IMR-90 (cell line): ENCODE data around the gene ITSN1.

Experiments used
- RAD21 ChIP-seq: IDR thresholded peaks from 2 replicates; pipeline ENCODE4 v1.6.1; 2012; ENCODE audit warnings: low read length, improper control_type of control experiment
- RFX5 ChIP-seq: IDR thresholded peaks from 2 replicates; pipeline ENCODE4 v1.8.0; 2012; ENCODE audit warnings: low read depth, mild to moderate bottlenecking, low read length, moderate library complexity
- USF2 ChIP-seq: fragments of 150-350 bp; IDR thresholded peaks from 2 replicates; pipeline ENCODE4 v1.6.1; 2017; ENCODE audit warnings: mild to moderate bottlenecking, antibody characterized with exemption, low read length, low read depth

GRCh38 chr21:33769057-33769456 lies 126.8 kb downstream of the ITSN1 start:
- TF ChIP-seq RAD21 (no peak), USF2 (no peak), RFX5 (no peak)
